Stimulated activated CD4-positive, alpha-beta T cell treated with anti-CD3 and anti-CD28 coated beads, TNF-alpha, amount 100 ng/mL, for 4 hours (primary cell): ENCODE data around the gene TMEM74B.
"Not testable (repeated sequence)": the region's sequence is repeated elsewhere in the genome, so short reads cannot be mapped to it uniquely, and the experiment has no call there.

Experiments used
- DNase-seq, 3 experiments: peaks; one replicate each; pipeline ENCODE4 v3.0.0-alpha.2; 2020; ENCODE audit warnings: low read depth in 3 of 3

Gene TMEM74B

DNA sequence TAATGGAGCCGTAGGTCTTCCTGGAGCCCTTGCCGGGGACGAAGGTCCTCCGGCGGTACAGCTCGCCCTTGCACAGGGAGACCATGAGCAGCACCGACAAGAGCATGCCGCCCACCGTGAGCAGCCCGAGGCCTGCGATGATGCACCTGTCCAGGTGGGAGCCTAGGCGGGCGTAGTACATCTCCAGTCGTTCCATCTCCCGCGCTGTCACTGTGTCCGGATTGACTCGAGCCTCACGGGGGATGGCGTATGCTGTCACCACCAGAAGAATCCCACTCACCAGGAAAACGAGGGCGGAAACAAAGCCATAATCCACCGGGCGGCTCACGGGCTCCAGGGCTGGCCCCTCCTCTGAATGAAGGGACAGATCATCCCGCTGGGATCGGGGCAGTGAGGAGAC is 3.8 kb downstream of the TMEM74B start:
- DNase-seq: no peak

- no peak for DNase-seq
Measured at GRCh38 chr20:1178623-1179022, 6.2 kb downstream of the TMEM74B start.

- no peak for DNase-seq
Measured at GRCh38 chr20:1178103-1178502, 6.7 kb downstream of the TMEM74B start.

DNA sequence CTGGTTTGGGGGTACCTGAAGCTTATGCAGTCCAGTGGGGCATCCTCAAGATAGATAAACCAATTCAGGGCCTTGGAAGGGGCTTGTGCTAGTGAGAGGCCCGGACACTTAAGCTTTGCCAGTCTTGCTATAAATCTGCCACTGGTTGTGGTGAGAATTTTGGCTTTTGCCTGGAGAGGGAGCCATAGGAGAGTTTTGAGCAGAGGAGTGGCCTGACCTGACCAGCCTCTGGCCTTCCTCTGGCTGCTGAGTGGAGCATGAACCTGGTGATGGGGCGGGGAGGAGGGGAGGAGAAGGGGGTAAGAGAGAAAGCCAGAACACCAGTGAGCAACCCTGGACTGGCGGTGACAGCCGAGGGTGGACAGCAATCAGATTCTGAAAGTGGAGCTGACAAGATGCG is 7.1 kb downstream of the TMEM74B start:
- DNase-seq: no peak

DNA sequence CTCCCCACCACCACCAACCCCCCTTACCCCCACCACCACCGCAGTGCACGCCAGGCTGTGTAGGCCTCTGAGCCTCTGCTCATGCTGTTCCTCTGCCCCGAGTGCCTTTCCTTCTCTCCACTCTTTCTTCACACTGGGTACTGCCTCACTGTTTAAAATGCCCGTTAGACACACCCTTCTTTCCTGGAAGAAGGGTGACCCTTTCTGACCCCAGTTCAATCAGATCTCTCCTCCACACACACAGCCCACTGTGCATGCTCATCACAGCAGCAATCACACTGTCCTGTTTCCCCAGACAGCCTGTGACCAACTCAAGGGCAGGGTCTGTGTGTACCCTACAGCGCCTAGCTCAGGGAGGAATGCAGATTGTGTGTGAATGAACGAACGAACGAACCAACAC is 10.0 kb downstream of the TMEM74B start:
- DNase-seq: no peak

DNA sequence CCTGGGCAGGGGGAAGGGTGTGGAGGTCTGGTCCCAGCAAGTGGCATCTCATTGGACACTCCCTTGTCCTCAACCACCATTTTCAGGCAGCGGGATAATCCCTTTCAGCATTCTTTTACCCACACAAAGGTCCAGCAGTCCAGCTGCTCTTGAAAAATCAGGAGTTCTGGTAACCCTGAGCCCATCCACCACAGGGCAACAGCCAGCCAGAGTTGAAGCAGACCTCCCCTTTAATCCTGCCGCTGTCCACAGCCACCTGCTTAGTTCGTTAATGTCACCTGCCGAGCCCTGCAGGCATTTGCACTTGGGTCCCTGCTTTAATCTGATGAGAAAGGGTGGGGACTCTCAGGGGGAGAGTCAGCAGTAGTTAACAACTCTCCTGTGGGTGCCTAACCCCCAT is 11.1 kb downstream of the TMEM74B start:
- no peak for DNase-seq

- DNase-seq: no peak
Measured at GRCh38 chr20:1171461-1172093, 13.2 kb downstream of the TMEM74B start.

DNA sequence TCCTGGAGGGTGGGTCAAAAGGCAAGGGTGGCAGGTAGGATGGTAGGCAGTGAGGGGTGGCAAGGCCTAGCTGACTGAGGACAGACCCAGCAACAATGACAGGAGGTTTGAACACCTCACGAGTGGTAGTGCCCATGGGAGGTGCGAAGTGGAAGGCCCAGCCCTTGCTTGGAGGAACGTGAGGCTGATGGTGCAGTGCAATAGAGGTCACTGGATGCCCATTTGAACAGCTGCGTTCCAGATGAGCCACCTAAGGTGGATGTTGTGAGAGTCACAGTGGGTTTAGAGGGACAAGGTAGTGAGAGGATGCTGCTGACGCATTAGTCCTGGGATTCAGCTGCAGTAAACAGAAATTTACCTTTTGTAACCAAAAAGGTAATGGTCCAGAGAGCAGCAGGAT is 15.6 kb downstream of the TMEM74B start:
- DNase-seq: no peak

DNA sequence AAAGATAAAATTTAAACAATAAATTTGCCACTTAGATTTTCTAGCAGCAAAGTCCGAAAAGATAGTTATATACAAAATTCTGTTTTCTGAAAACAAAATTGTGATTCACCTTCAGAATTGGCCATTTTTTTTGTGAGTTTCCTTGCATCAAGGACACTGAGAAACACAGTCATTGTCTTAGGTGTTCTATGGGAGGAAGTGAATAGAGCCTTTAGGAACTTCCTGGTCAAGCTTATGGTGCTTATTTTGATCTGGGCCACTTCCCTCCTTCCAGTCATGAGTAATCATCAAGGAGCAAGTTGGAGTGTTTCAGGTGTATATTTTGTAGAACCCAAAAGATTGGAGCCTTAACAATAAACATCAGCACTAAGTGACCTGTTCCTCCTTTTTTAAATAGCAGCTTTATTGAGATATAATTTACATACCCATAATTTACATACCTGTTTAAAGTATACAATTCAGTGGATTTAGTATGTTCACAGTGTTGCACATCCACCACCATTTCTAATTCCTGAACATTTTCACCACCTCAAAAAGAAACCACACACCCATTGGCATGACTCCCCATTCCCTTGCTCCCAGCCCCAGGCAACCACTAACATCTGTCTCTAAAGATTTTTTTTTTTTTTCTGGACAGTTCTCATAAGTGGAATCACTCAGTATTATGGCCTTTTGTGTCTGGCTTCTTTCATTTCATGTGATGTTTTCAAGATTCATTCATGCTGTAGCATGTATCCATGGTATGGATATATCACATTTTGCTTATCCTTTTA is 17.6 kb downstream of the TMEM74B start:
- DNase-seq: no peak

- no peak for DNase-seq
Measured at GRCh38 chr20:1165941-1166340, 18.8 kb downstream of the TMEM74B start.

DNA sequence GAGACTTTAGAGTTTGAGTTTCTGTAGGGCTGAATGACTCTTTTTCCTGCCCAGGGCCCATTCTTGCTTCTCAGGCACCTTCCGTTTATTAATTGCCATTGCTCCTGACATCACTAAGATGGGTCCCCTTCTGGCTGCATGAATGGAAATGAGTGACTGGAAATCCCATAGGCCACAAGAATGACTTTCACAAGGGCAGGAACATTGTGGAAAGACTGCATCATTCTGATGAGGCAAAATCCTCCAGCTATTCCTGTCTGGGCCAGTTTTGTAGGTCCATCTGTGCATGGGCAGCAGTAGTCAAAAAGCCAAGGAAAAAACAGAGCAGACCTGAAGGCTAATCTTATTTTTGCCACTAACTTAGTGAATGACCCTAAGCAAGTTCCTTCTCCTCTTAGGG is 19.3 kb downstream of the TMEM74B start:
- no peak for DNase-seq

- DNase-seq: no peak
Measured at GRCh38 chr20:1164871-1165270, 19.9 kb downstream of the TMEM74B start.

DNA sequence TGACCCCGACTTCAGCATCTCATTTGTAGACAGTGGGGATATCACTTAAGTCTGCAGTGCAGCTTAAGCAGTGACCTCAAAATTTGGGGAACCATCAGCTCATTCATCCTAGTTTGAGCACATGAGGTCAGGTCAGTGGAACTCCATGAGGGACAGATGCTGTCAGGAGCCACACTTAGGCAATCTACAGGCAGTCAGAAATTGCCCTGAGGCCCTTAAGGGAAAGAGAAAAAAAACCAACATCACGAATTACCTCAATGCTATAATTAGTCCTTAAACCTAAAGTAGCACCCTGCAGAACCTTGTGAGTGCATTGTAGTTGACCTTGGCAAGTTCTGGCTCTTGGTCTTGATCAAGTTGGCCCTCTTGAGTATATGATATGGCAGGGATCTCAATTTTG is 21.1 kb downstream of the TMEM74B start:
- DNase-seq: no peak

DNA sequence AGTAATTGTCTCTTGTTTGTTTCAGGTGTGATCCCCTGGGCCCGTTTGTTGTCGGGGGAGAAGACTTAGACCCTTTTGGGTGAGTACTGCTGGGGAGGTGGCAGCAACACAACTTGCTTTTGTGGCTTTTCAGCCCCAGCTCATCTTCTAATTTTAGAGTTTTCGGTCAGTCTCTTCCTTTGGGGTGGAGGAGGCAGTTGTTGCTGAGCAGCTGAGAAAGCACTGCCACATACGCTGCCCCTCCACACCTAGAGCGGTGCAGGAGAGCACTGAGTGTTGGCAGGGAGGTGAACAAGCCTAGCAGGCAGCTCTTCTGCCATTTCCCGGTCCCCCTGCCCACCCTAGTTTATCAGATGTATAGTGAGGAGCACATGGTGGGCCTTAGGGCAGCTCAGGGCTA is 21.7 kb downstream of the TMEM74B start:
- DNase-seq: no peak

DNA sequence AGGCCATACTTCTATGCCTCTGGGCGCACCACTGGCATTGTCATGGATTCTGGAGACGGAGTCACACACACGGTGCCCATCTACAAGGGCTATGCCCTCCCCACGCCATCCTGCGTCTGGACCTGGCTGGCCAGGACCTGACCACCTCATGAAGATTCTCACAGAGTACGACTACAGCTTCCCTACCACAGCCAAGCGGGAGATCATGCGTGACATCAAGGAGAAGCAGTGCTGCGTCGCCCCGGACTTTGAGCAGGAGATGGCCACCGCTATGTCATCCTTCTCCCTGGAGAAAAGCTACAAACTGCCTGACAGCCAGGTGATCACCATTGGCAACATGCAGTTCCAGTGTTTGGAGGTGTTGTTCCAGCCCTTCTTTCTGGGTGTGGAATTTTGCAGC is 23.8 kb downstream of the TMEM74B start:
- DNase-seq: no peak

GRCh38 chr20:1160496-1160895 is 24.3 kb downstream of the TMEM74B start:
- no peak for DNase-seq

DNA sequence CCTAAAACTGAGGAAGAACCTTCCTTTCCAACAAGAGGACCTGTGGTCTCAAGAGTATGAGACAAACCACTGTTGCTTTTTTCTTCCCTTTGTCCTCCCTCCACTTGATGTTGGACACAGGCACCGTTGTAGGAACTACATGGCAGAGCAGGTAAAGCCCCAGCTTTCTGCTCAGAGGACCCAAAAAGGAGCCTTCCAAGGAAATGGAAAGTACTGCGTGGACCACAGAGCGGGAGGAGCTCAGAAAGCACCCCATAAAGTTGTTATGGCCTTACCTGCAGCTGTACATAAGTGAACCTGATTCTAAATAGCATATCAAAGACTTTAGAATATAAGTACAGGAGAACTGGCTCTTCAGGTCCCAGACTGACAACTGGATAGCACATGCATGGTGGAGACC is 29.4 kb downstream of the TMEM74B start:
- DNase-seq: no peak

DNA sequence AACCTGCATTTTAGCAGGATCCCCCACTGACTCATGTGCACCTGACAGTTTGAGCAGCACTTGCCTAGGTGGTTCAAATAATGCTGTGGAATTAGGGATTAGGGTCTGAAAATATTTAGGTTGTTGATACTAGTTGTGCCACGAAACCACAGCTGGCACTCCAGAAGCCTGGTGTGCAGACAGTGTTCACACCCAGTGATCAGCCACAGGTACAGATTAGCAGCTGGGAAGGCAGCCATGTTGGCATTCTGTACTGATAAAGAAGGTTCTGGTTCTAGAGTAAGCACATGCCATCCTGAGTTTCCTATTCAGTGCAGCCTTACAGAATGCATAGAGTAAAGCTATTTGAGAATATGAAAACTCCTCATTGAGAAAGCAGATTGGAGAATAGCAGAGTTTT is 30.1 kb downstream of the TMEM74B start:
- DNase-seq: no peak

- DNase-seq: no peak
Measured at GRCh38 chr20:1154226-1154625, 30.6 kb downstream of the TMEM74B start.

DNA sequence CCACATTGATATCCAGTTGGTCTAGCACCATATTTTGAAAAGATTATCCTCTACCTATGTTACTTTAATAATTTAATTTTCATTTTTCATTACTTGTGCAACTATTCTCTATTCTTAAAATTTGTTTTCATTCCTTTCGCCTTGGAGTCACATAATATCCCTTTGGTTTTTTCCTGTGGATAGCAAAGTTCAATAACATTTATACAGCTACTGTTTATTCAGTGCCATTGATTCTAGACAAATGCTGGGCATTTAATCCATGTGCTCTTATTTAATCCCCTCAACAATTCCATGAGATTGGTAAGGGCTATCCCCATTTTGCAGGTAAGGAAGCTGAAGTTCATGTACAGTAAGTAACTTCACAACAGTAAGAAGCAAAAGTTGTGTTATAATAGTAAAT is 33.8 kb downstream of the TMEM74B start:
- no peak for DNase-seq

DNA sequence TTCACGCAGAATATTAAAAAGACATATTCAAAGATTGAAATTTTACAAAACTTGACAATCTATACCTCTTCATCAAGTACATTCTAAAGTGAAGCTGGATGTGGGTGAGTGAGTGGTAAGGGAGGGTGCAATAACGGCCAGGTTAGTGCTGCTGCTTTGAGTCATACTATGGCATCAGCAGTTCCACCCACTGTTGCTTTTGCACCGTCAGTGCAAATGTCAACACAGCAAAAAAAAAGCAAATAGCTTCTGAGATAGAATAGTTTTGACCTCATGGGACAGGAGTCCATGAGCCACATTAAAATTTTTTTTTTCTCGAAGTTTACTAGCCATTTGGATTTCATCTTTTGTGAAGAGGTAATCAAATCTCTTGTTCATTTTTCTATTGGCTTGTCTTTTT is 34.6 kb downstream of the TMEM74B start:
- no peak for DNase-seq

- not testable (repeated sequence) for DNase-seq
Measured at GRCh38 chr20:1149812-1150211, 35.0 kb downstream of the TMEM74B start.

DNA sequence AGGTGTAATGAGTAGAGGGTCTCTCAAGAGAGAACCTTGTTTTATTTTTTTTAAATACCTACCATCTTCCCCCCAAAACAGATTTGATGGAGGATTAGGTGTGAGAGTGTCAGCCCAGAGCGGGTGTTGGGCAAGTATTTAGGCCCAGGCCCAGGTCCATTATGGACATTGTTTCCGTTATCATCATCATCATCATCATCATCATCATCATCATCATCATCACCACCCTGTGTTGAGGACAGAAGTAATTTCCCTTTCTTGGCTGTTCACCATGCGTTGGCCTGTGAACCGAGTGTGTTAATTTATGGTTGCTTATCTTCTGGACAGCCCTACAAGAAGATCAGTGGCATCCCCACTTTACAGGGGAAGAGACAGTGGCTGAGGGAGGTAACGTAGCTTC is 37.8 kb downstream of the TMEM74B start:
- DNase-seq: no peak
